HUES48 (cell line): ENCODE results near the gene MSMP.

ENCODE experiments used
- H3K27ac ChIP-seq: one replicate; pipeline ENCODE4 v1.7.0; 2013; ENCODE audit warnings: low read depth, low read length, inconsistent platforms
- H3K27me3 ChIP-seq: 2 replicates; pipeline ENCODE4 v1.6.1; 2013; ENCODE audit warnings: mild to moderate bottlenecking, low read length; ENCODE audit not compliant: control insufficient read depth, insufficient read depth
- H3K36me3 ChIP-seq: 2 replicates; pipeline ENCODE4 v1.6.1; 2013; ENCODE audit warnings: low read length; ENCODE audit not compliant: control insufficient read depth, insufficient read depth
- H3K4me1 ChIP-seq: 2 replicates; pipeline ENCODE4 v1.6.1; 2013; ENCODE audit warnings: mild to moderate bottlenecking, low read length; ENCODE audit not compliant: control insufficient read depth, insufficient read depth
- H3K4me3 ChIP-seq: 2 replicates; pipeline ENCODE4 v1.5.1; 2013; ENCODE audit warnings: mild to moderate bottlenecking, low read depth, low read length
- H3K9ac ChIP-seq: 2 replicates; pipeline ENCODE4 v1.6.1; 2013; ENCODE audit warnings: mild to moderate bottlenecking, low read depth, low read length, moderate library complexity
- H3K9me3 ChIP-seq: 2 replicates; pipeline ENCODE4 v1.6.1; 2013; ENCODE audit warnings: low read length; ENCODE audit not compliant: control insufficient read depth, insufficient read depth

MSMP gene

DNA sequence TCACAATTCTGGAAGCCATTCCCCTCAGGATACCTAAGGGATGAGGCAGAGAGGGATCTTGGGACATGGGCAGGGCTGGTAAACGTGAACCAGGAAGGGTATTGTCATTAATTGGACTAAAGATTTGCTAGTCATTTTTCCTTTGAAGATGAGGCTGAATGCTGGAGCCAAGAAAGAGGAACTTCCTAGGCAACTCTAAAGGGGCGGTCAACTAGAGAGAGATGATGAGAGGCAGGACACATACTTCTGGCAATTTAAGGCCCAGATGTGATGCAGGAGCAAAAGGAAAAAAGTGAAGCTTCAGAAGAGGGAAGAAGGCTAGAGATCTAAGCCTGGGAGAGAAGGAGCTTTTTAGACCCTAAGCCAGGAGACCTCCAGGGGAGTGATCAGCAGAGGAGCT lies 10.6 kb downstream of the MSMP start:
- H3K36me3 ChIP-seq = peaks cover 71% of the 10 kb centered on the region
- no peak overlapping the region for H3K27ac ChIP-seq

DNA sequence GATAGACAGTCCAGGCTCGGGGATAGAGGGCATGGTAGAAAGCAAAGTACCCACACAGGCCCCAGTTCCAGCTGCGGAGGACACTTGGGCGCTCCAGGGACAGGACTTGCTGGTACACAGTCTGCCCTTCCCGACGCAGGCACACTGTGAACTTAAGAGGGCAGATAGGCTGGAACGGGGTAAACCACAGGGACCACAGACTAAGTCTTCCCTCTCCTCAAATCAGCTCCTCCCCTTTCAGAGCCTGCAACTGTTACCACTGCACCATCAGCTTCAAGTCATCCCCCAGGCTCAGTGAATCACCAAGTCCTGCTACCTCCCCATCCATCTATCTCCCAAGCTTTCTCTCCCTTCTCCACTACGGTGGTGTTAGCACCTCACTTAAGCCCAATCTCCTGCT lies 12.3 kb downstream of the MSMP start:
- H3K4me3 ChIP-seq = no peak overlapping the region
- no peak overlapping the region for H3K9ac ChIP-seq
- no peaks in the 10 kb centered on the region for H3K9me3 ChIP-seq
- no peaks in the 10 kb centered on the region for H3K4me1 ChIP-seq
- no peaks in the 10 kb centered on the region for H3K27me3 ChIP-seq
- H3K27ac ChIP-seq = no peak overlapping the region
- H3K36me3 ChIP-seq = peaks cover 85% of the 10 kb centered on the region

More for the DNA sequence above, 10.6 kb downstream of the MSMP start:
- Histone ChIP-seq H3K4me1 (peaks cover 11% of the 10 kb centered on the region), H3K9me3 (no peaks in the 10 kb centered on the region), H3K9ac (no peak overlapping the region), H3K27me3 (no peaks in the 10 kb centered on the region), H3K4me3 (no peak overlapping the region)

DNA sequence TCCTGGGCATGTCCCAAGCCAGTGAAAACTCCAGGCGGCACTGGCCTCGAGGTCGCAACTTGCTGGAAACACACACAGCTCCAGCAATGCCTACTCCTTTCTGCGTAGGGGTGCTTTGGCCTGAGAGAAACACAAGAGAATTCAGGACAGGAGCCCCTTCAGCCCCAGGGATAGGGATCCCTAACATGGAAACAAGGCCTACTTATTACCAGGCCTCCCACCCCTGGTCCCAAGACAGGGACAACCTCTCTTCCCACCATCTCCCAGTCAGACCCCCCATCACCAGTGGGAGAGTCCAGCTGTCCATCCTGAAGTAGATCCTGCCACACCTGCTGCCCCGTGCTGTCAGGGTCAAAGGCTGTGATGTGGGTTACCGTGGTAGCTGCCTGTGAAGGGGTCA lies 13.8 kb downstream of the MSMP start:
- H3K9me3 ChIP-seq = no peaks in the 10 kb centered on the region

GRCh38 chr9:35738924-35739323 lies 15.2 kb downstream of the MSMP start:
- Histone ChIP-seq H3K4me3 (no peak overlapping the region), H3K36me3 (peaks cover 96% of the 10 kb centered on the region), H3K4me1 (no peaks in the 10 kb centered on the region), H3K9ac (no peak overlapping the region), H3K27me3 (no peaks in the 10 kb centered on the region), H3K27ac (no peak overlapping the region), H3K9me3 (no peaks in the 10 kb centered on the region)

More for the DNA sequence above, 13.8 kb downstream of the MSMP start:
- peaks cover 94% of the 10 kb centered on the region for H3K36me3 ChIP-seq
- no peak overlapping the region for H3K4me3 ChIP-seq
- H3K27ac ChIP-seq = no peak overlapping the region
- no peaks in the 10 kb centered on the region for H3K4me1 ChIP-seq
- H3K9ac ChIP-seq = no peak overlapping the region
- H3K27me3 ChIP-seq = no peaks in the 10 kb centered on the region

DNA sequence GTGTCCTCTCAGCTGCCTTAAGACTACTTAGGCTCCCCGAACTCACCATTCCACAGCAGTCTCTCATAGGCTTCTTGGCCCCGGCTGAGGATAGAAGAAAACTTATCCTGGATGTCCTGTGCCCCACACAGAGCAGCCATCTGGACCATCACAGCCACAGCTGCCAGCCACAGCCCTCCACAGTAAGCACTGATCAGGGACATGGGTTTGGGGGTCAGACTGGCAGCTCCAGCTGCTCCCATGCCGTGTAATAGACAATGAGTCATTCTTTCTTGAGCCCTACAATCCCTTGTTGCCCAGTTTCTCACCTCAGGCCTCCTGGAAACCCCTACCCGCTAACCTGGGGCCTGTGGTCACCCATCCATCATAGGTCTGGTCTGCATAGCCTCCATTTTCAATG lies 15.9 kb downstream of the MSMP start:
- peaks cover 89% of the 10 kb centered on the region for H3K36me3 ChIP-seq

GRCh38 chr9:35737143-35737542 lies 16.9 kb downstream of the MSMP start:
- Histone ChIP-seq H3K36me3 (peaks cover 78% of the 10 kb centered on the region), H3K9ac (no peak overlapping the region), H3K4me1 (peaks cover 5% of the 10 kb centered on the region; the same call in 1 of the 2 replicates), H3K9me3 (no peaks in the 10 kb centered on the region), H3K4me3 (no peak overlapping the region), H3K27me3 (no peaks in the 10 kb centered on the region), H3K27ac (no peak overlapping the region)

More for the DNA sequence above, 15.9 kb downstream of the MSMP start:
- Histone ChIP-seq H3K27me3 (no peaks in the 10 kb centered on the region), H3K4me3 (no peak overlapping the region), H3K9me3 (no peaks in the 10 kb centered on the region), H3K9ac (no peak overlapping the region), H3K27ac (no peak overlapping the region), H3K4me1 (peaks cover 5% of the 10 kb centered on the region; the same call in 1 of the 2 replicates)

DNA sequence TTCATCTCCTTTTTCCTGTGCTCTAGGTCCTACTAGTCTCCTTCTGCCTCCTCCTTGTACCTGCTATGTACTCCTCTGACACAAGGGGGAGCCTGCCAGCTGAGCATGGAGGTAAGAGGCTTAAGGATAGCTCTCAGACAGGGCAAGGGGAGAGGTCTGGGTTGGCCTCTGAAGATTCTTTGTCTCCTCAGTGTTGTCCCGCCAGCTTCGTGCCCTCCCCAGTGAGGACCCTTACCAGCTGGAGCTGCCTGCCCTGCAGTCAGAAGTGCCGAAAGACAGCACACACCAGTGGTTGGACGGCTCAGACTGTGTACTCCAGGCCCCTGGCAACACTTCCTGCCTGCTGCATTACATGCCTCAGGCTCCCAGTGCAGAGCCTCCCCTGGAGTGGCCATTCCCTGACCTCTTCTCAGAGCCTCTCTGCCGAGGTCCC lies 17.9 kb downstream of the MSMP start:
- no peak overlapping the region for H3K4me3 ChIP-seq
- peak overlapping the region; percentile 76 for H3K27ac ChIP-seq
- H3K9me3 ChIP-seq = no peaks in the 10 kb centered on the region
- peaks cover 7% of the 10 kb centered on the region for H3K4me1 ChIP-seq
- H3K9ac ChIP-seq = no peak overlapping the region
- H3K27me3 ChIP-seq = no peaks in the 10 kb centered on the region
- H3K36me3 ChIP-seq = peaks cover 71% of the 10 kb centered on the region

GRCh38 chr9:35734096-35734495 lies 20.0 kb downstream of the MSMP start:
- Histone ChIP-seq H3K4me3 (no peak overlapping the region), H3K9me3 (no peaks in the 10 kb centered on the region), H3K27ac (no peak overlapping the region), H3K27me3 (no peaks in the 10 kb centered on the region), H3K36me3 (peaks cover 50% of the 10 kb centered on the region), H3K4me1 (peaks cover 27% of the 10 kb centered on the region), H3K9ac (no peak overlapping the region)

DNA sequence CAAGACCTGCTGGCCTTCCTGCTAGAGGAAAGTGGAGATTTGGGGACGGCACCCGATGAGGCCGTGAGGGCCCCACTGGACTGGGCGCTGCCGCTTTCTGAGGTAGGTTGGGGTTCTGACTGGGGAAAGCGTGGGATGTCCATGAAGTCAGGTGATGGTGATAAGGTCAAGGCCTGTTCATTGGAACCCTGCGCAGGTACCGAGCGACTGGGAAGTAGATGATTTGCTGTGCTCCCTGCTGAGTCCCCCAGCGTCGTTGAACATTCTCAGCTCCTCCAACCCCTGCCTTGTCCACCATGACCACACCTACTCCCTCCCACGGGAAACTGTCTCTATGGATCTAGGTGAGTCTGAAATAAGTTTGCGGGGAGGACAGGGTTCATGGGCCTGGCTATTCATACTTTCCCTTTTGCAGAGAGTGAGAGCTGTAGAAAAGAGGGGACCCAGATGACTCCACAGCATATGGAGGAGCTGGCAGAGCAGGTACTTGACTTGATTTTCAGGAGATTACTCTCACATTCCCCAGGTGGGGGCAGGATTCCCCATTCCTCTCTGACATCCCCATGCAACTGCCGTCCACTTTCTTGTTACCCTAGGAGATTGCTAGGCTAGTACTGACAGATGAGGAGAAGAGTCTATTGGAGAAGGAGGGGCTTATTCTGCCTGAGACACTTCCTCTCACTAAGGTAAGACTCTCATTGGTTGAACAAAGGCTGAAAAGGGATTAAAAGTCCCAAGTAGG lies 21.1 kb downstream of the MSMP start:
- Histone ChIP-seq H3K9ac (peak overlapping the region; percentile 59), H3K36me3 (peaks cover 39% of the 10 kb centered on the region), H3K4me1 (peaks cover 39% of the 10 kb centered on the region), H3K27ac (peak overlapping the region; percentile 93), H3K4me3 (peak overlapping the region; percentile 89), H3K27me3 (no peaks in the 10 kb centered on the region), H3K9me3 (no peaks in the 10 kb centered on the region)

DNA sequence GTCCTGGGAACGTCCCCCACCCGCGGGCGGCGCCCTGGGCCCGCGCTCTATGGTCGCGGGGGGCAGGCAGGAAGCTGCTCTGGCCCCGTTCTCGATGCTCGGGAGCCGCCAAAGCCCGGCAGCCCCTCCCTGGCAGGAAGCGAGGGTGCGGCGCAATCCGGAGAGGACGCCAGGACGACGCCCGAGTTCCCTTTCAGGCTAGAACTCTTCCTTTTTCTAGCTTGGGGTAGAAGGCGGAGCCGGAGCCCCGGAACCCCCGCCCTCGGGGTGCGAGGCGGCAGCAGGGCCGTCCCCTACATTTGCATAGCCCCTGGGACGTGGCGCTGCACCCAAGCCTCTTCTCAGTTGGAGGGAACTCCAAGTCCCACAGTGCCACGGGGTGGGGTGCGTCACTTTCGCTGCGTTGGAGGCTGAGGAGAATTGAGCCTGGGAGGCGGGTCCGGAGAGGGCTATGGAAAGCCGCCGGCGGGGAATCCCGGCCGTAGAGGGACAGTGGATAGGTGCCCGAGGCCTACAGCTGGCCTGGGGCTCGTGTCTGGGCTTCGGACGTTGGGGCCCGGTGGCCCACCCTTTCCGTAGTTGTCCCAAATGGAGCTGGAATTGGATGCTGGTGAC lies 21.8 kb downstream of the MSMP start, which contains the start of the genes CREB3 and TLN1:
CREB3 (plus strand) TSS at position 482 of the 615 bp plus-strand sequence; CDS start at position 589, 107 bp downstream.
TLN1 (minus strand) TSS at position 11 of the 615 bp plus-strand sequence. CDS start 6,501 bp downstream, outside the sequence.
- H3K36me3 ChIP-seq = peaks cover 32% of the 10 kb centered on the region
- H3K4me3 ChIP-seq = peak within 1 kb of the TSS; percentile 89
- no peaks in the 10 kb centered on the region for H3K9me3 ChIP-seq
- peaks cover 45% of the 10 kb centered on the region for H3K4me1 ChIP-seq
- H3K27ac ChIP-seq = peak within 1 kb of the TSS; percentile 93
- H3K27me3 ChIP-seq = no peaks in the 10 kb centered on the region
- H3K9ac ChIP-seq = peak within 1 kb of the TSS; percentile 70
